Spinal cord (tissue), 10 donors: ENCODE data around the gene NBEA. TPM values are rescaled to one million over a fixed set of nuclear protein-coding genes. Genes with fewer than 3 reads are reported as not detected.
A peak's percentile ranks its signal among the peaks of the same experiment; 100 is the strongest.

ENCODE experiments used
- DNase-seq, 6 donors: peaks; one replicate each; pipeline versions ENCODE4 v3.0.0 to v3.0.0-alpha.2; 2013 to 2015; ENCODE audit warnings: low spot score in 6 of 6, low read depth in 4 of 6
- H3K27ac ChIP-seq: one replicate; pipeline ENCODE4 v1.5.1; 2013; ENCODE audit warnings: low read depth, low read length, control low read depth
- H3K27me3 ChIP-seq: one replicate; pipeline ENCODE4 v1.6.1; 2013; ENCODE audit warnings: low read length; ENCODE audit not compliant: control insufficient read depth, insufficient read depth
- H3K36me3 ChIP-seq: one replicate; pipeline ENCODE4 v1.6.1; 2013; ENCODE audit warnings: low read length; ENCODE audit not compliant: control insufficient read depth, insufficient read depth
- H3K4me1 ChIP-seq: one replicate; pipeline ENCODE4 v1.6.1; 2013; ENCODE audit warnings: low read length; ENCODE audit not compliant: control insufficient read depth, insufficient read depth
- H3K4me3 ChIP-seq: one replicate; pipeline ENCODE4 v1.5.1; 2013; ENCODE audit warnings: low read depth, low read length, control low read depth
- H3K9me3 ChIP-seq: one replicate; pipeline ENCODE4 v1.6.1; 2013; ENCODE audit warnings: low read length; ENCODE audit not compliant: control insufficient read depth, insufficient read depth
- WGBS: methylation state at CpG from one replicate; pipeline ENCODE4 v1.1.5; 2013; ENCODE audit warnings: missing lambda C conversion rate; ENCODE audit not compliant: insufficient coverage; 5-methylcytosine and 5-hydroxymethylcytosine counted together
- polyA plus RNA-seq, 2 donors: library from polyadenylated mRNA; unstranded; fragments of 120-200 nt; gene quantifications; one replicate each; pipeline ENCODE4 v1.2.1, GENCODE V29; 2013; ENCODE audit not compliant: insufficient read length in 2 of 2
- total RNA-seq, 2 donors: library from RNA; depleted of rRNA in 1 of 2; stranded (reverse); fragments of 120-200 nt in 1 of 2; fragments of >200 nt in 1 of 2; gene quantifications; one replicate each; pipeline versions ENCODE4 v1.2.3 to v1.2.4, GENCODE V29; 2013 to 2014
- donor health status: healthy.

Gene NBEA
- total and polyA plus RNA-seq, 4 donors = 39.1 to 136 (median 72.8) TPM

- Histone ChIP-seq H3K27ac (no peak overlapping the region), H3K27me3 (no peaks in the 10 kb centered on the region), H3K4me1 (no peaks in the 10 kb centered on the region), H3K9me3 (no peaks in the 10 kb centered on the region), H3K36me3 (peaks cover 7% of the 10 kb centered on the region), H3K4me3 (no peak overlapping the region)
- WGBS = no CpG with 5 or more reads among the region's 3 CpGs
- no peak for DNase-seq
Observed at GRCh38 chr13:35266412-35266811, 324.3 kb downstream of the NBEA start.

- Histone ChIP-seq H3K27me3 (no peaks in the 10 kb centered on the region), H3K4me3 (no peak overlapping the region), H3K36me3 (no peaks in the 10 kb centered on the region), H3K9me3 (no peaks in the 10 kb centered on the region), H3K27ac (no peak overlapping the region), H3K4me1 (no peaks in the 10 kb centered on the region)
- DNase-seq = no peak
Observed at GRCh38 chr13:35278917-35279316, 336.8 kb downstream of the NBEA start.

- Histone ChIP-seq H3K4me3 (no peak overlapping the region), H3K36me3 (no peaks in the 10 kb centered on the region), H3K27me3 (no peaks in the 10 kb centered on the region), H3K4me1 (no peaks in the 10 kb centered on the region), H3K27ac (no peak overlapping the region), H3K9me3 (no peaks in the 10 kb centered on the region)
- no peak for DNase-seq
- WGBS = no CpG with 5 or more reads among the region's 1 CpG
Observed at GRCh38 chr13:35279500-35279899, 337.4 kb downstream of the NBEA start.

- no CpG with 5 or more reads among the region's 1 CpG for WGBS
- H3K27me3 ChIP-seq = no peaks in the 10 kb centered on the region
- DNase-seq = no peak
- H3K36me3 ChIP-seq = no peaks in the 10 kb centered on the region
- no peaks in the 10 kb centered on the region for H3K4me1 ChIP-seq
- H3K27ac ChIP-seq = no peak overlapping the region
- H3K9me3 ChIP-seq = no peaks in the 10 kb centered on the region
- H3K4me3 ChIP-seq = no peak overlapping the region
Observed at GRCh38 chr13:35283856-35284255, 341.8 kb downstream of the NBEA start.

- Histone ChIP-seq H3K4me3 (no peak overlapping the region), H3K27ac (no peak overlapping the region), H3K27me3 (no peaks in the 10 kb centered on the region), H3K4me1 (no peaks in the 10 kb centered on the region), H3K9me3 (no peaks in the 10 kb centered on the region), H3K36me3 (no peaks in the 10 kb centered on the region)
- 65% methylated on average over 2 of the region's 4 CpGs for WGBS
- no peak for DNase-seq
Observed at GRCh38 chr13:35285677-35286076, 343.6 kb downstream of the NBEA start.

DNA sequence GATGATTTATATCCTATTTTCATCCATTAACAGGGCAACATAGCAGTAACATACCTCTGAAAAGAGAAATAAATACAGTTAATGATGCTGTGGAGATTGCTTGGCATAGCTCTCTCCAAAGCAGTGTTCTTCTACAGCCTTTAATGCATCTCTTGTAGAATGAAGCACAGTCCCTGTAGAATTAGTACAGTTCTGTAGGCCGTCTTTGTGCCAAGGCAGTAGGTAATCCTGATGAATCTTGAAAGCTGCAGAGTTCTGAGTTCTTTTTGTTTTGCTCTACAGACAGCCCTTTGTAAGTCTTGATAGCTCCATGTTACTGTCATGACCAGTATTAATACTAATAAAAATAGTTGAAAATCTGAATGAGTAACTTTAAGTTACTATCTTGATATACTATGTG lies 350.3 kb downstream of the NBEA start:
- DNase-seq = peak in 2 of 6 donors; percentile 7 to 17
- Histone ChIP-seq H3K4me3 (no peak overlapping the region), H3K27ac (no peak overlapping the region), H3K36me3 (no peaks in the 10 kb centered on the region), H3K4me1 (no peaks in the 10 kb centered on the region), H3K27me3 (no peaks in the 10 kb centered on the region), H3K9me3 (no peaks in the 10 kb centered on the region)
- WGBS = no CpG with 5 or more reads among the region's 1 CpG

DNA sequence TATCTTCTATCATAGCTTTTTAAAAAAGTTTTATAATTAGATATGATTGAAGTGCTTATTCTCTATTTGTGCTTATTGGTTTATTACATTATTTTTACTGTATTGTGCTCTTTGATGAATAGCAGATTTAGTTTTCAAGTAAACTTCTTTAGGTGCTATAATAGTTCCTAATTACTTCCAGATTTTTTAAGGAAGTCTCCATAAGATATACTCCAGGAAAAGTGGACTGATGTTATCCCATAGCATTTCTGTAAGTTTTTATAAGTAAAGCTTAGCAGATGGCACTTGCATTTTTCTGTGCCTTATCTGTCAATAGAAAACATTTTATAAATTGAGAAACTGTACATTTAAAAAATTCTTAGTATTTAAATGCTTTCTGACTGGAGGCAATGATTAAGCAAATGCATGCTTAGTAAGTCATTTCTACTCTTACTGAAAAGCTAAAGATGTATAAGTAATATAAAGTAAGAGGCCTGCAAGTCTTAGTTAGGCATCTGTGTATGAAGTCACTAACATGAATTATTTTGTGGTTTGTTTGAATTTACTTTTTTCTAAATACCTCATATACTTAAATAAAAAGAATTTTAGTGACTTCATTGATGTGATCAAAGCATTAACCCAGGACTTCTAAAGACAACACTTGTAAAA lies 351.6 kb downstream of the NBEA start:
- no peaks in the 10 kb centered on the region for H3K9me3 ChIP-seq
- no peak for DNase-seq

DNA sequence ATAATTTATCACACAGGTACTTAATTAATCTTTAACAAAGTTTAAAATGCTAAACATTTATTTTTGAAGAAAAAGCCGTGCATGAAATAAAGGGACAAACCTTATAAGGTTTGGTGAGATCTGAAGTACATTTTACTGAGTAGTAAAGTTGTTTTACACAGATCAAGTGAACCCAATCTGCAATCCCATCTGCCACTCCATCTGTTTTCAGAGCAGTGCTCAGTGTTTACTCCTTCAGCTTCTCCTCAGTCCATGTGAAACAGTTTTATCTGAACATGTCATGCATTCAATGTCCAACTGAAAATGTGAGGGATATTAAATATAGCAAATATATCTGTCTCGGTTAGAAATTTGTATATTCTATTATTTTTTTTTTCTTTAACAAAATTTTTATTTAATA lies 367.6 kb downstream of the NBEA start:
- H3K27ac ChIP-seq = no peak overlapping the region
- H3K4me3 ChIP-seq = no peak overlapping the region
- DNase-seq = peak in 5 of 6 donors; percentile 6 to 96 (median 32)
- no CpG with 5 or more reads among the region's 2 CpGs for WGBS
- no peaks in the 10 kb centered on the region for H3K9me3 ChIP-seq
- no peaks in the 10 kb centered on the region for H3K27me3 ChIP-seq
- no peaks in the 10 kb centered on the region for H3K36me3 ChIP-seq
- no peaks in the 10 kb centered on the region for H3K4me1 ChIP-seq

More for the DNA sequence above, 351.6 kb downstream of the NBEA start:
- H3K36me3 ChIP-seq = no peaks in the 10 kb centered on the region
- H3K27me3 ChIP-seq = no peaks in the 10 kb centered on the region
- H3K4me1 ChIP-seq = no peaks in the 10 kb centered on the region
- H3K27ac ChIP-seq = no peak overlapping the region
- no peak overlapping the region for H3K4me3 ChIP-seq

GRCh38 chr13:35332134-35332533 lies 390.1 kb downstream of the NBEA start:
- H3K36me3 ChIP-seq = no peaks in the 10 kb centered on the region
- 93% methylated on average over 3 of the region's 3 CpGs for WGBS
- no peaks in the 10 kb centered on the region for H3K27me3 ChIP-seq
- H3K4me3 ChIP-seq = no peak overlapping the region
- H3K9me3 ChIP-seq = peaks cover 1% of the 10 kb centered on the region
- H3K27ac ChIP-seq = no peak overlapping the region
- no peak for DNase-seq
- no peaks in the 10 kb centered on the region for H3K4me1 ChIP-seq

DNA sequence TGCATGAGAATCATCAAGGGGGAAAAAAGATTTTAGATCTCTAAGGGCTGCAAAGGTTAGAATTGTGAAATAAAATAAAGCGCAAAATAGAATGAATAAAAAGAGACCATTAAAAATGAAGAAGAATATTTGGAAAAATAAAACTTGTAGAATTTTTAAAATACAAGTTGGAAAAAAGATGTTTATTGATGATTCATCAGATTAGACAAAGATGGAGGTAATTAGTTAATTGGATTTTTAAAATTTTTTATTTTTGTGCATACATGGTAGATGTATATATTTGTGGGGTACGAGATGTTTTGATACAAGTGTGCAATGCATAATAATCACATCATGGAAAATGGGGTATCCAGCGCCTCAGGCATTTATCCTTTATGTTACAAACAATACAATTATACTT lies 391.1 kb downstream of the NBEA start:
- Histone ChIP-seq H3K36me3 (no peaks in the 10 kb centered on the region), H3K27me3 (no peaks in the 10 kb centered on the region), H3K9me3 (peaks cover 1% of the 10 kb centered on the region), H3K4me1 (no peaks in the 10 kb centered on the region), H3K27ac (no peak overlapping the region), H3K4me3 (no peak overlapping the region)
- no peak for DNase-seq
- WGBS = no CpG with 5 or more reads among the region's 3 CpGs
